GM19395 (cell line): Measurements from ENCODE around the gene ESPN.
A peak's percentile ranks its signal among the peaks of the same experiment; 100 is the strongest.
"Not testable (repeated sequence)": the region's sequence is repeated elsewhere in the genome, so short reads cannot be mapped to it uniquely, and the experiment has no call there.

Experiments used
- ATAC-seq: cut with Tn5 transposase; IDR thresholded peaks from one replicate; pipeline ENCODE4 v1.9.1; 2021; ENCODE audit warnings: mild to moderate bottlenecking, moderate library complexity; ENCODE audit not compliant: unreplicated experiment

The ESPN gene, protein sequence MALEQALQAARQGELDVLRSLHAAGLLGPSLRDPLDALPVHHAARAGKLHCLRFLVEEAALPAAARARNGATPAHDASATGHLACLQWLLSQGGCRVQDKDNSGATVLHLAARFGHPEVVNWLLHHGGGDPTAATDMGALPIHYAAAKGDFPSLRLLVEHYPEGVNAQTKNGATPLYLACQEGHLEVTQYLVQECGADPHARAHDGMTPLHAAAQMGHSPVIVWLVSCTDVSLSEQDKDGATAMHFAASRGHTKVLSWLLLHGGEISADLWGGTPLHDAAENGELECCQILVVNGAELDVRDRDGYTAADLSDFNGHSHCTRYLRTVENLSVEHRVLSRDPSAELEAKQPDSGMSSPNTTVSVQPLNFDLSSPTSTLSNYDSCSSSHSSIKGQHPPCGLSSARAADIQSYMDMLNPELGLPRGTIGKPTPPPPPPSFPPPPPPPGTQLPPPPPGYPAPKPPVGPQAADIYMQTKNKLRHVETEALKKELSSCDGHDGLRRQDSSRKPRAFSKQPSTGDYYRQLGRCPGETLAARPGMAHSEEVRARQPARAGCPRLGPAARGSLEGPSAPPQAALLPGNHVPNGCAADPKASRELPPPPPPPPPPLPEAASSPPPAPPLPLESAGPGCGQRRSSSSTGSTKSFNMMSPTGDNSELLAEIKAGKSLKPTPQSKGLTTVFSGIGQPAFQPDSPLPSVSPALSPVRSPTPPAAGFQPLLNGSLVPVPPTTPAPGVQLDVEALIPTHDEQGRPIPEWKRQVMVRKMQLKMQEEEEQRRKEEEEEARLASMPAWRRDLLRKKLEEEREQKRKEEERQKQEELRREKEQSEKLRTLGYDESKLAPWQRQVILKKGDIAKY

DNA sequence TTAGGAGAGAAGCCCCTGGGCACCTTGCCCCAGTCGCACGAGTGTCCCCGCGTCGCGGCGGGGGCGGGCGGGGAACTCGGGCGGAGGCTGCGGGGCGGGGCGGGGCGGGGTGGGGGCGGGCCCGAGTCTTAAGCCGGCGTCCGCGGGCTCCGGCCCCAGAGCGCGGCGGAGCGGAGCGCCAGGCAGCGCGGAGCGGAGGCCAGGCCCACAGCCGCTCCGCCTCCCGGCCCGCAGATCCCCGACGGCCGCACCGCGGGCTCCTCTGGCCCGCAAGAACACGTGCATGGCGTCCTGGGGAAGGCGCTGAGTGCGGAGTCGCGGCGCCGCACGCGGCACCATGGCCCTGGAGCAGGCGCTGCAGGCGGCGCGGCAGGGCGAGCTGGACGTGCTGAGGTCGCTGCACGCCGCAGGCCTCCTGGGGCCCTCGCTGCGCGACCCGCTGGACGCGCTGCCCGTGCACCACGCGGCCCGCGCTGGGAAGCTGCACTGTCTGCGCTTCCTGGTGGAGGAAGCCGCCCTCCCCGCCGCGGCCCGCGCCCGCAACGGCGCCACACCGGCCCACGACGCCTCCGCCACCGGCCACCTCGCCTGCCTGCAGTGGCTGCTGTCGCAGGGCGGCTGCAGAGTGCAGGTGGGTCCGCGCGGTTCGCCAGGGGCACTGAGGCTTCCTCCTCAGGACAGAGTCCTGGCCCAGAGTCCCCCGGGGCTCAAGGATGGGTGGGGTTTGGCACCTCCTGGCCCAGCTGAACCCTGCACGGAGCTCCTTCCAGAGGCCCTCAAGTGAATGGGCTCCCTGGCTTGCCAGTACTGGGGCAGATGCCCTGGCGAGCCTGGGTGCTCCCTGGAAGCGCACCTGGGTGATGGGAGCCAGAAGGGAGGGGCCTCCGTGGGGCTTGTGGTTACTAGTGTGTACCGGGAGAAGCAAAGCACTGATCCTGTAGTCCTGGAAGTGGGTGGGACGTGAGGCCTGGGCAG, at the start of gene ESPN:
Gene ESPN (plus strand): TSS at position 158 of the 975 bp plus-strand sequence. CDS start 180 bp downstream, at position 338.
- no peak for ATAC-seq

DNA sequence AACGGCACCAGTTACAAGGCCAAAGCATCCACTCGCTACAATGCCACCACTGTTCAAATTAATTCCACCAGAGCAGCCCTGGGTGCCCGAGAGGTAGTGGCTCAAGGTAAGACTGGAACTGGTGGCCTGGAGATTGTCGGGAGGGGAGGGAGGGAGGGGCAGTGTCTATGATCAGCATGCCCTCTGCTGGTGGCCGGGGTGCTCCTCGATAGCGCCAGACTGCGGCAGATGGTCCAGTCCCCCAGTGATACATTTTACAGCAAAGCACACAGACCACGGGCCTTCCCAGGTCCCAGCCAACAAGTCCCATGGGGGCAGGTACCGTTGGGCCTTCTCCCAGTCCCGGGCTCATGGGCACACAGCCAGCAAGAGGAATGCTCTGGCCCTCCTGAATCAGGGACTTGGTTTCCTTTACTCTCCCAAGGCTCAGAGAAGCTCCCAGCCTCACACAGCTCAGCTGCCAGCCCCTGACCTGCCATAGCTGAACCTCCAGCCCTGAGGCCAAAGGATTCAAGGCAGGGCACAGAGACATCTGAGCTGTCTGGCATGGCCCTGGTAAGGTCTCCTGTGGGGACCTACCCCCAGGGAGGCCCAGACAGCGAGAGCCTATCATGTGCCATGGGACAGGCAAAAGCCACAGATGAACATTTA, 46.4 kb upstream of the ESPN start:
- no peak for ATAC-seq

DNA sequence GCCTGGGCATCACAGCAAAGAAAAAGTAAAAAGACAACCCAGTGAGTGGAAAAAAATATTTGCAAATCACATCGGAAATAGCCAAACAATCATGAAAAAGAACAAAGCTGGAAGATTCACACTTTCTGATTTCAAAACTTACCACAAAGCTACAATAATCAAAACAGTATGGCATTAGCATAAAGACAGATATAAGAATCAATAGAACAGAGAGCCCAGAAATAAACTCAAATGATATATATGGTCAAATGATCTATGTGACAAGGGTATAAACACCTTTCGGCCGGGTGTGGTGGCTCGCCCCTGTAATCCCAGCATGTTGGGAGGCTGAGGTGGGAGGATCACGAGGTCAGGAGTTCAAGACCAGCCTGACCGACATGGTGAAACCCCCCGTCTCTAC, 44.5 kb upstream of the ESPN start:
- no peak for ATAC-seq

DNA sequence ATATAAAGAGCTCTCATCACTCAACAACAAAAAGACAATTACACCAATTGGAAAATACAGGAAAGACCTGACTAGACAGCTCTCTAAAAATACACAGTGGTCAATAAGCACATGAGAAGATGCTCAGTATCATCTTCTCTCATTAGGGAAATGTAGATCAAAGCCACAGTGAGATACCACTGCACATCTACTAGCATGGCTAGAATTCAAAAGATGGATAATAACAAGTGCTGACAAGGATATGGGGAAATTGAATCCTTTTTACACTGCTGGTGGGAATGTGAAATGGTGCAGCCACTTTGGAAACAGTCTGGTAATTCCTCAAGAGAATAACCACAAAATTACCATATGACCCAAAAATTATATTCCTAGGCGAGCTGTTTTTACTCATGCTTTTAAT, 40.4 kb upstream of the ESPN start:
- no peak for ATAC-seq

DNA sequence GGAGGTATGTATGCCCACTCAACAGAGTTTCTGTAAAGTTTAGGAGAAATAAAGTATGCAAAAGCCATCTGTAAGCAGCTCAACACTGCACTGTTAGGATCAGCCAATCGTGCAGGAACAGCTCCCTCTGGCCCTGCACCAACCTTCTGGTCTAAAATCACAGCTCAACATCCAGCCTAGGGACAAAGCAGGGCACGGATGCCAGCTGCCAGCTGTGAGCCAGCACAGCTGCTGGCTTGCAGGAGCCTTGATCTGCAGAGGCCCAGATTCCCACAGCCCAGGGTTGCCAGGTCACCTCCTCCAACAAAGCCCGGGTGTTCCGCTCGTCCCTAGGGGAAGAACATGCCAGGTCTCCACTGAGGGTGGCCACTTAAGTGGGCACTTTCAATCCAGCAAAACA, 39.6 kb upstream of the ESPN start:
- no peak for ATAC-seq

DNA sequence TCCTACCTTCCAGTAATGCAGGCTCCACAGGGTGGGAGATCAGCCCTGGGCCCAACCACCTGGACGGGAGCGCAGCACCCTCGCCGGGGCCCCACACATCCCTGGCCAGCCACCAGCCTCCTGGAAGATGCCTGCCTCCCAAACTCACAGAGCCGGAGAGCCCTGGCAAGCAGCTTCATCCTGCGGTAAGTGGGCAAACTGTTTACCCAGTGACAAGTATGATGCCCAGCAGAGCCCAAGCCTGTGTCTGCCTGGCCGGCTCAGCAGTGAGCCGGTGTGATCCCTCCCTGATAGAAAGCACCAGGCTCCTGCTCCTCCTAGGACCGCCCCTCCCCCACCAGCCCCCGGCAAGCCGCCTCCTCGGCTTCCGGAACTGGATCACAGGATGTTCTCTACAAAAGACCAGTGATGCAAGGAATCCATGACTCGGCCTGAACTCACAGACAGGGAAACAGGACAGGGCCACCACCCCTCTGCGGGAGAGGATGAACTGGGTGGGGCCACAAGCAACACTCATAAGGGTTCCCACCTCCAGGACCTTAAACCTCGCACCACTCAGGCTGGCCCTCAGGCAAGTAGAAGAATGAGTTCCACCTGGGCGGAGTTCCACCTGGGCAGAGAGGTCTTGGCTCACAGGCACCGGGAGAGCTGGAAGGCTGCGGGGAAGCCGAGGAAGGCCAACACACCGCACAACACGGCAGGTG, 38.9 kb upstream of the ESPN start:
- no peak for ATAC-seq

DNA sequence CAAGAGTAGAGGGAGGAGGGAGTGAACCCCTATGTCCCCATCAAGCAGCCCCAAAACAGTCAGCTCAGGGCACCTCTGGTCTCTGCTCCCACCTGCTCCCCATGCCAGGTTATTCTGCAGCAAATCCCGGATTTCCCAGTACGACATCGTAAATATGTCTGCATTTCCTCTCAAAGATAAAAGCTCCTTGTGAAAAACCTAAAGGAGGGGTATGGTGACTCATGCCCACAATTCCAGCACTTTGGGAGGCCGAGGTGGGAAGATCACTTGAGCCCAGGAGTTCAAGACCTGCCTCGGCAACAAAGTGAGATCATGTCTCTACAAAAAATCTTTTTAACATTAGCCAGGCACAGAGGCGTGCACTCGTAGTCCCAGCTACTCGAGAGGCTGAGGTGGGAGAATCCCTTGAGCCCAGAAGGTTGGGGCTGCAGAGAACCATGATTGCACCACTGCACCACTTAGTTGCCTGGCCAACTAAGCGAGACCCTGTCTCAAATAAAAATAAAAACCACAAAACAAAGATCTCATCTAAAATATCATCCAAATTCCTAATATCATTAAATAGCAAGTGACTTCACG, 38.1 kb upstream of the ESPN start:
- ATAC-seq, result no peak

DNA sequence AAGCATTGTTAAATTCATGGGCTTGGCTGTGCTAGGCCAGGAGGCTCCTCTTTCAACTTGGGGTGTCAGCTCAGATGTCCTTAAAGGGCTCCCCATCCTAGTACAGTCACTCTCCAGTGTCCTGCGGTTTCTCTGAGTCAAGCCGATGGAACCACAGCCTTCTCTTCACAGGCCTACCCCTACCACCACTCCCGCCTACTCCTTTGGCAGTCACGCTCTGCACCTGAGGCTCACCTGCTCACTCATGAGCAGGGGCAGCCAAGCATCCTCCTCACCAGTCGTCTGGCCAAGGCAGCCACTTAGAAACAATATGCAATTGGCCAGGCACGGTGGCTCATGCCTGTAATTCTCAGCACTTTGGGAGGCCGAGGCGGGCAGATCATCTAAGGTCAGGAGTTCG, 34.6 kb upstream of the ESPN start:
- ATAC-seq, result no peak

DNA sequence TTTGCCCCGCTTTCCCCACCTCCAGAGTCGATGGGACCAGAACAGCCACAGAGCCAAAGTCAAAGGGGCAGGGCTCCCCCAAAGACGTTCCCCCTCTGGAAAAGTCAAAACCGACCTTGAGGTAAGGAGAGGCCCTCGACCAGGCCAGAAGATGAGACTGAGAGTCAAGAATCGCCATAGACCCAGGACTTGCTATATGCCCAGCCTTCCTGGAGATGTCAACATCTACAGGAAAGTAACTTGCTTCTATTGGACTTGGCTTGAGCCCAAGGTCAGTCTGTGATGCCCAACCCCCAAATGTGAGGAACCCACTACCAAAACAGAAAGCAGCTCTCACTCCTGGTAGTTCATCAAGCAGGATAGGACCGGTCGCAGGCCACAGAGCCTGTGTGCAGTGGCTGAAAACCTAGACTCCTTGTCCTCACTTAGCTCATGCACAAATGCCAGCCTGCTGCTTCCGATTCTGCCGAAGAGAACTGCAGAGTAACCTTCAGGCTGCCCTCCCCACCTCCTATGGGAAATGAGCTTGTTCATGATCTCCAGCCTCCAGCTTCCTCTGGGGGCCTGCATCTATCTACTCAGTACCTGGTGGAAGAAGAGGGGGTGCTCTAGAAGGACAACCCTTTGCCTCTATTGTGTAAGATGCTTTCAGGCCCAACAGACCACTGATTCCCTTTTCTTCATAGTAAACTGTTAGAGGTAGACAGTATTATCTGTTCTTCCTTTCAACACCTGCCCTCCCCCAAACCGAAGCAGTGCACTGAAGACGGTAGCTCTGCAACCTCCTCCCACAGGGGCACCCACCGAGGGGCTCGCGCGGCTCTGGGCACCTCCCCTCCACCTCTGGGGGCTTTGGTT, 32.4 kb upstream of the ESPN start:
- peak; percentile 2 for ATAC-seq

DNA sequence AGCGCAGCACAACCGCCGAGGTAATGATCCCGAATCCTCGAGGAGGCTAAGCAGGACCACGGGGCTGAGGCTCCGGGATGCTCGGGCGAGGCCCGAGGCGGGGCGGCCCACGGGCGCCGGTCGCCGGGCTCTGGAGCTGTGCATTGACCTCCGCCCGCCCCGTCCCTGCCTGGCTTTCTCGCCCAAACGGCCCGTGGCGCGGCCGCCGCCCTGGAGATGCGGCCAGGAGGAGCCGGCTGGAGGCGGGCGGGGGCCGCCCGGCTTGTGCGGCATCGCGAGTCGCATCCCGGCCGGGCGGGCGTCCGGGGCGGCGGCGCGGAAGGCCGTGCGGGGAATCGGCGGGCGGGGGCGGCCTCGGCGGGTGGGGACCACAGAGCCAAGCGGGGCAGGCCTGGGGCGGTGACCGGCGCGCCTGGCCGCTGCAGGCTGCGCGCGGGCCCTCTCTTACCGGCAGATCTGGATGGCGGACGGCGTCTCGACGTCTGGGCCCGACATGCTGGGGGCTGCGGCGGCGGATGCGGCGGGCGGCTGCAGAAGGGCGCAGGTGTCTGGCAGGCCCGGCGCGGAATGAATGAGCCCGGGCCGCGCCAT, 31.7 kb upstream of the ESPN start:
- no peak for ATAC-seq

DNA sequence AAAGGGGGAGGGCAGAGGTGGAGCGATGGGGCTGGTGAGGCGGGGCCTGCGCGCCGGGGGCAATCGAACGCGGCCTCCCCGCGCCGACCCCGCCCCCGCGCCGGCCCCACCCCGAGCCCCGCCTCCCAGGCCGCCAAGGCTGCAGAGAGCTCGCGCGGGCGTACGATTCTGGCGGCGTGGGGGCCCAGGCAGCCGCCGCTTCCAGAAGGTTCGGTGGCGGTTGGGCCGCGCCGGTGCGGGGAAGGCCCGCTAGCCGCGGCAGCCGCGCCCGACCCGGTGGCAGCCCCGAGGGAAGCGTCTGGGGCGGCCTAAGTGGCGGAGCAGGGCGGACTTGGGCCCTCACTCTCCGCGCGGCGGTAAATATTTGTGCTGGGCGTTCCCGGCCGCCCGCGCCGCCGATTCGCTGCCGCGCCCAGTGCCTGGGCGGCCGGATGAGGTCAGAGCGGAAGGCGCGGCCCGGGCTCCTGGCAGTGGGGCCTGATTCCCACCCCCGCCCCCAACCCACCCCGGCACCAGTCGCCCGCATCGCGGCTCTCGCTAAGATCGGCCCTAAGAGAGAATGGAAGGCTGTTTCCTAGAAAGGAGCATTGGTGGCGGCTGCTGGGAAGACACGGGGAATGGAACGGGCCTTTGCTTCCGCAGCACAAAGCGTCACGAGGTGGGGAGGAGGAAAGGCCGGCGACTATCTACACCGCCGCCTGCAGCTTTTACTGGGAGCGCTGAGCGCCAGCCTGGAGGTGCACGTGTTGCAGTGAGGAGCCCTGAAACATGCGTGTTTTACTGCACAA, 31.0 kb upstream of the ESPN start, which contains the start of gene ACOT7:
Gene ACOT7 (minus strand): TSS at position 368 of the 788 bp plus-strand sequence. CDS start 368 bp downstream, outside the sequence.
- peak; percentile 80 for ATAC-seq

DNA sequence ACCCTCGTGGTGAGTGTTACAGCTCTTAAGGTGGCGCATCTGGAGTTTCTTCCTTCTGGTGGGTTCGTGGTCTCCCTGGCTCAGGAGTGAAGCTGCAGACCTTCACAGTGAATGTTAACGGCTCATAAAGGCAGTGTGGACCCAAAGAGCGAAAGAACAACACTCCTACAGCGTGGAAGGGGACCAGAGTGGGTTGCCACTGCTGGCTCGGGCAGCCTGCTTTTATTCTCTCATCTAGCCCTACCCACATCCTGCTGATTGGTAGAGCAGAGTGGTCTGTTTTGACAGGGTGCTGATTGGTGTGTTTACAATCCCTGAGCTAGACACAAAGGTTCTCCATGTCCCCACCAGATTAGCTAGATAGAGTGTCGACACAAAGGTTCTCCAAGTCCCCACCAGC, 29.4 kb upstream of the ESPN start:
- ATAC-seq, result not testable (repeated sequence)

DNA sequence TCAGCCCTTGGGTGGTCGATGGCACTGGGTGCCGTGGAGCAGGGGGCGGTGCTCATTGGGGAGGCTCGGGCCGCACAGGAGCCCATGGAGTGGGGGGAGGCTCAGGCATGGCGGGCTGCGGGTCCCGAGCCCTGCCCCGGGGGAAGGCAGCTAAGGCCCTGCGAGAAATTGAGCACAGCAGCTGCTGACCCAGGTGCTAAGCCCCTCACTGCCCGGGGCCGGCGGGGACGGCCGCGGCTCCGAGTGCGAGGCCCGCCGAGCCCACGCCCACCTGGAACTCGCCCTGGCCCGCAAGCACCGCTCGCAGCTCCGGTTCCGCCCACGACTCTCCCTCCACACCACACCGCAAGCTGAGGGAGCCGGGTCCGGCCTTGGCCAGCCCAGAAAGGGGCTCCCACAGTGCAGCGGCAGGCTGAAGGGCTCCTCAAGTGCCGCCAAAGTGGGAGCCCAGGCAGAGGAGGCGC, 28.8 kb upstream of the ESPN start:
- ATAC-seq, result not testable (repeated sequence)

DNA sequence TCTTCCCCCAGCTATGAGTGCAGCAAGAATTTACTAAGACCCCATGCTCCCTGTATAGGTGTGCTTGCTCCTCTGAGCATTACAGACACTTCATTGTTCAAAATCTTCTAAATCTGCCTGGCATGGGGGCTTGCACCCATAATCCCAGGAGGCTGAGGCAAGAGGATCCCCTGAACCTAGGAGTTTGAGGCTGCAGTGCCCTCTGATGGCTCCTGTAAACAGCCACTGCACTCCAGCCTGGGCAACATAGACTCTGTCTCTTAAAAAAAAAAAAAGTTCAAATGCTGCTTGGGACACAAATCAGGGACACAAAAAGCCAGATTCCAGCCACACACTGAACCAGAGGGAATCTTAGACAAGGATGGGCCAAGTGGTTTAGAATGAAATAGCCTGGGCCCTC, 27.6 kb upstream of the ESPN start:
- ATAC-seq, result no peak

DNA sequence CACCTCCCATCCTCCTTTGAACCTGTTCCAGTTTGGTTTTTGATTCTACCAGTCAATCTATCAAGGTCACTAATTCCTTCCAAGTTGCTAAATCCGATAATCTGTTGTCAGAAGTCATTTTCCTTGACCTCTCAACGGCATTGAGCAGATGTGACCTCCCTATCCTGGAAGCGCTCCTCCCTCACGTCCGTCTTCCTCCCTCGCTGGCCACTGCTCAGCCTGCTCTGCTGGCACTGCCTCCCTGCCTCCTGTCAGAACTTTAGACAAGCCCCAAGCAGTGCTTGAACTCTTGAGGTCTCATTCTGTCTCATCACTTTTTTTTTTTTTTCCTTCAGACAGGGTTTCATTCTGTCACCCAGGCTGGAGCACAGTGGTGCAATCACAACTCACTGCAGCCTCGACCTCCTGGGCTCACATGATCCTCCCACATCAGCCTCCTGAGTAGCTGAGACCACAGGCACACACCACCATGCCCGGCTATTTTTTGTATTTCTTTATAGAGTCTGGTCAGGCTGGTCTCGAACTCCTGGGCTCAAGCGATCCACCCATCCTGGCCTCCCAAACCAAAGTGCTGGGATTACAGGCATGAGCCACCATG, 26.6 kb upstream of the ESPN start:
- ATAC-seq, result no peak

DNA sequence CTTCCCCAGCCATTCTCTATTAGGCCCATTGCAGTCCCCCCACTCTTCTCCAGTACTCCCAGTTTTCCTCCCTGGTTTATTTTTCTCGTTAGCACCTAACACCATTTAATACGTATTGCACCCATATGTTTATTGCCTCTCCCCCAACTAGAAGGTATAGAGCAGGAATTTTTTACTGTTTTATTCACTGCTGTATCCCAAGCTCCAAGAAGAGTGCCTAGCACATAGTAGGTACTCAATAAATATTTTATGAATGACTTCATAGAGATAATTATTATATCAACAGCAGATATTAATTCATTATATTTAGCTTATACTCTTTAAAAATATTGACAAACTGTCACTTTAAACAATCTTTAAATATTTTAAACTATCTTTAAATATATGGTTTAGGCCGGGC, 25.3 kb upstream of the ESPN start:
- no peak for ATAC-seq

DNA sequence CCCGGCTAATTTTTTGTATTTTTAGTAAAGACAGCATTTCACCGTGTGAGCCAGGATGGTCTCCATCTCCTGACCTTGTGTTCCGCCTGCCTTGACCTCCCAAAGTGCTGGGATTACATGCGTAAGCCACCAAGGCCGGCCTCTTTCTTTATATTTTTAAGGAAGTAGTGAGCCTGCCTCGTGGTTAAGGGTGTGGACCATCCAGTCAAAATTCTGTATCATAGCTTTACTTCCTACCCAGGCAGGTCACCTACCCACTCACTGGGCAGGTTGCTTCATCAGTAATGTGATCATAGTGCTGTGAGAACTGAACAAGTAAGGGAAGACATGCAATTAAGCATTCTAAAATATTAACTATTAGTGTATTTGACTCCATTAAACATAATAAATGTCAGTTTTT, 22.9 kb upstream of the ESPN start:
- no peak for ATAC-seq
